ENCODE measurements around the gene TUBB4B.

TUBB4B gene

DNA sequence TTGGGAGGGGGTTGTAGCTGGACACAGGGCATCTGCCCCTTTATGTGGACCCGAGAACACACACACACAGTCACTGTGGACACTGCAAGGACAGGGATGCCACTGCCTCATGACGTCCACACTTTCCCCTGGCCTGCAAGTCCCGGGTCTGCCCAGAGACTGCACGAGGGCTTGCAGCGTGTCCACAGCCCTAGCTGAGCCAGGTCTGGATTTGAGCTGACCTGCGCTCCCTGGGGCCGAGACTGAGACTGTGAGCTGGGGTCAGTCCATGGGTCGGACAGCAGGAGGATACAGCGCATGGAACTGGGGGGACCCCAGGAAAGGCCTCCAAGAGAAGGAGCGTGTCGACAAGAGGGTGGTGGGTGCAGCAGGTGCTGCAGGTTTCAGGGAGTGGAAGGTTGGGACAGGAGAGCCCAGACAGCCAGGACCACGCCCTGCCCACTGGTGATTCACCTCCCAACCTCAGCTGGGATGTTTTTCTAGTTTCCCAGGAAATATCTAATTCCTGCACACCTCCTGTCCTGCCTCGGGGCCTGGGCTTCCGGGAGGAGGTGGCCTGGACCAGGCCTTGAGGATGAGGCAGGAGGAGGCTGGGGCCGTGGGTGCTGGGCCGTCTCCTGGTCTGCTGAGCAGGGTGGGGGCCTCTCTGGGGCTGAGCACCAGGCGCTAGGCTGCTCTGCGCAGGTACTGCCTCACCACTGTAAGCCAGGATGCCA lies 14.6 kb upstream of the TUBB4B start:
- no peak for DNase-seq

- DNase-seq = peak; percentile 63
Measured at GRCh38 chr9:137227054-137227852, 13.8 kb upstream of the TUBB4B start, which contains the start of gene RNF224. Gene RNF224 (plus strand): TSS chr9:137227502. CDS start chr9:137228336, 834 bp downstream.

- peak; percentile 29 for DNase-seq
Measured at GRCh38 chr9:137227853-137228505, 13.1 kb upstream of the TUBB4B start.

DNA sequence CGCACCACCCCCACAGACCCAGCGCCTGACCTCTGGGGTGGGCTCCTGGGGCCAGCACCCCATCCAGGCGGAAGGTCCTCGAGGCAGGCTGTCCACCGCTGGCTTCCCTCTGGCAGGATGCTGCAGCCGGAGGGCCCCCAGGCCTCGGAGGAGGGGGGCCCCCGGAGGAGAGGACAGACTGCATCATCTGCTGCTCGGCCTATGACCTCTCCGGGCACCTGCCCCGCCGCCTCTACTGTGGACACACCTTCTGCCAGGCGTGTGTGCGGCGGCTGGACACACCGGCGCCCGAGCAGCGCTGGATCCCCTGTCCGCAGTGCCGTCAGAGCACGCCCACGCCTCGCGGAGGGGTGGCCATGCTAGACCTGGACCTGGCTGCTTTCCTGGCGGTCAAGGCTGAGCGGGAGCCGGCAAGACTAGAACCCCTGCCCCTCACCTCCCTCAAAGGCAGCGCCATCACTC lies 12.6 kb upstream of the TUBB4B start:
- peak; percentile 46 for DNase-seq

- no peak for DNase-seq
Measured at GRCh38 chr9:137228968-137229896, 11.9 kb upstream of the TUBB4B start.

DNA sequence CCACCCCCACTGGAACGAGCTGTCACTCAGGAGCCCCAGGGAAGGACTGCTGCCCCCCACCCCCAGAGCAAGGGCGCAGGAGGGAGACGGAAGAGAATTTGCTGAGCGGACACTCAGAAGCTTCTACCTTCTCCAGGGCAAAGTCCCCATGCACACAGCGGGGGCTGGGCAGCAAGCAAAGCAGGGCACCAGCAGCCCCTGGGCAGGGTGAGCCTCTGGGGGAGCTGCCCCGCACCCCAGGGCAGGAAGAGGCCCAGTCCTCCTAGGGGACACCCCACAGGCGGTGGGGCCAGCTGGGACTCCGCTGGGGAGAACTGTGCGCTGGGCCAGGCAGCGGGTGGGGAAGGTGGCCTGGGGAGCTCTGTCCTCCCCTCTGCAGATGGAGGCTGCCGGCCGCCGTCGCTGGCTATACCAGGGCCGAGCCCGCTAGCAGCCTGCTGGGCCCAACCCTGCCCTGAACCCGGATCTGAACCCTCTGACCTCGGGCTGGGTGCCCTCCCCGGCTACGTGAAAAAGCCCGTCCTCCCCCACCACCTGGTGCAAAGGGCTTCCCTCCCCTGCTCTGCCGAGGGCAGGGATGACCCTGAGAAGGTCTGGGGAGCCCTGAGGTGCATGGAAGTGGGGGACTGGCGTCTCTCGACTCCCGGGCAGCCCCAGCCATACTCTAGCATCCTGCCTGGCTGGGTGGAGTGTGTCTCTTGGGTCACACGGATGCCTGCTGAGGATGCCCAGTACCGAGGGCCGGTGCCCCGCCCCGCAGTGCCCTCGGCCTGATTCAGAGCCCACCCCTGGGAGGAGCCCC lies 11.0 kb upstream of the TUBB4B start:
- no peak for DNase-seq

DNA sequence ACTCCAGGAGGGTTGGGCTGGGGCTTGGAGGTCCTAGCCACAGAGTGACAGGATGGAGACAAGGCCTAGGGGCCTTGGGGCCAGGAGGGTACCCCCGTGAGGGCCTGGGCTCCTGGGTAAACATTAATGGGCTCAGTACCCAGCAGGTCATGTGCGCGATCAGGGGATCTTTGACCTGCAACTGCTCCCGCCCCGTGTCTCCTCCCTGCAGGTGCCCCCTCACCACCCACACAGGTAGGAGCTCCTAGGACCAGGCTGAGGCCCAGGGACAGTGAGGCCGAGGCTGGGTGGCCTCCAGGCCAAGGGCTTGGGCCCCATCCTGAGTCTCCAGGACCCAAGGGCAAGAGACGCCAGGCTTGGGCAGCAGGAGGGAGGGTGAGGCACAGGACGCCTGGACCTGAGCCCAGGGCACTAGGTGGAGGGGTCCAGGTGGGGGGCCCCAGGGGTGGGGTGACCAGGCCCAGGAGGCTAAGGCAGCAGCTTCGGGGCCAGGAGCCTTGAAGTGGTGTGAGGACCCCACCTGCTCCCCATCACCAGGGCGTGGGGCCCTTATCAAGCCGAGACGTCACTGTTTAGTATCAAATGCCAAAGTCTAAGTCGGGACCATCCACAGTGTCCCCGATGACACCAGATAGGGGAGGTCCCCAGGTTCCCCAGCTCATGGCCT lies 10.2 kb upstream of the TUBB4B start, which contains the start of gene SLC34A3:
Gene SLC34A3 (plus strand): TSS at position 197 of the 667 bp plus-strand sequence. CDS start 802 bp downstream, outside the sequence.
- DNase-seq = no peak

DNA sequence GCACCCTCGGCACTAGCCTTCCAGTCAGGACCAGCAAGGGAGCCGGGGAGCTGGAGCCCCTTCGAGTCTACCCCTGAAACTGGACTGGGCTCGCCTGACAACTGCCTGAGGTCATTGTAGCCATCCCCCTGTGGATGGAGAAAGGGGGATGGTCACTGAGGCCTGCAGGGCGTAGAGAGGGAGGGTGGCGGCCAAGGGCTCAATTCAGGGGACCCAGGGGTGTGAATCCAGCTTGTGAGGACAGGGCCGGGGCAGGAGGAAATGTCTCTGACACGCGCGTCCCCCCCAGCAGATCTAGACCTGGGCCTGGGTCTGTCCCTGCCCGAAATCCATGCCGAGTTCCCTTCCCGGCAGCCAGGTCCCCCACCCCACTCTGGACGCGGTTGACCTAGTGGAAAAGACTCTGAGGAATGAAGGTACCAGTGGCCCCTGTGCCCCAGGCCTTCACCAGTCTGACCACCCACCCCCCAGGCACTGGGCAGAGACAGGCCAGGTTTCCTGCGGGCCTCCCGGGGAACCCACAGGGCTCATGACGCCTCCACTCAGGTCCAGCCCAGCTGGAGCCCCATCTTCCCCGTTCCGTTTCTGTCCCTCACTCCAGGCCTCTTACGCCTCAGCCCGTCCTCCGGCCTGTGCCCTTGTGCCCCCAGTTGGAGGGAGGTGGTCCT lies 9.6 kb upstream of the TUBB4B start:
- DNase-seq = no peak

DNA sequence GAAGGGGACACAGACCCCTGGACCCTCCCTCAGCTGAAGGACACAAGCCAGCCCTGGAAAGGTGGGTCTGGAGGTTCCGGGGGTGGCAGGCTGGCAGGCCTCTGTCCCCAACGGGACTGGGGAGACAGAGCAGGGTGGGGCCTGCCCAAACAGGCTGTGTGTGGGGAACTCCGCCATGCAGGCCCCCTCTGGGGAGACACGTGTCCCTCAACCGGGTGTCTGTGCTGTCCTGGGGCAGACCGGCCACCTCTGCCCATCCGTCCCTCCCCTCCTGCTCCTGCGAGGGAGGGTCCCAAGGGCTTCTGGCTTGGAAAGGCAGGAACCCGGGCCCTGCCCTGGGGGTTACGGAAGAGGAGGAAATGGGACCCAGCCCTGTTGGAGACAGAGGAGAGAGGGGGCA lies 9.0 kb upstream of the TUBB4B start:
- no peak for DNase-seq

DNA sequence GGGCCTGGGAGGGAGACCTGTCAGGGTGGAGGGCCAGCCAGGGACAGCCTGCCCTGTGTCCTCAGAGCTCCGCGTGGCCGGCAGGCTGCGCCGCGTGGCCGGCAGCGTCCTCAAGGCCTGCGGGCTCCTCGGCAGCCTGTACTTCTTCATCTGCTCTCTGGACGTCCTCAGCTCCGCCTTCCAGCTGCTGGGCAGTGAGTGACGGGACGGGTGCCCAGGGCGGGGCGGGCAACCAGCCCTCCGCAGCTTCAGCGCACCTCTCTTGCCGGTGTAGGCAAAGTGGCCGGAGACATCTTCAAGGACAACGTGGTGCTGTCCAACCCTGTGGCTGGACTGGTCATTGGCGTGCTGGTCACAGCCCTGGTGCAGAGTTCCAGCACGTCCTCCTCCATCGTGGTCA lies 8.6 kb upstream of the TUBB4B start:
- DNase-seq = no peak

GRCh38 chr9:137233143-137233980 lies 7.7 kb upstream of the TUBB4B start:
- DNase-seq = no peak

DNA sequence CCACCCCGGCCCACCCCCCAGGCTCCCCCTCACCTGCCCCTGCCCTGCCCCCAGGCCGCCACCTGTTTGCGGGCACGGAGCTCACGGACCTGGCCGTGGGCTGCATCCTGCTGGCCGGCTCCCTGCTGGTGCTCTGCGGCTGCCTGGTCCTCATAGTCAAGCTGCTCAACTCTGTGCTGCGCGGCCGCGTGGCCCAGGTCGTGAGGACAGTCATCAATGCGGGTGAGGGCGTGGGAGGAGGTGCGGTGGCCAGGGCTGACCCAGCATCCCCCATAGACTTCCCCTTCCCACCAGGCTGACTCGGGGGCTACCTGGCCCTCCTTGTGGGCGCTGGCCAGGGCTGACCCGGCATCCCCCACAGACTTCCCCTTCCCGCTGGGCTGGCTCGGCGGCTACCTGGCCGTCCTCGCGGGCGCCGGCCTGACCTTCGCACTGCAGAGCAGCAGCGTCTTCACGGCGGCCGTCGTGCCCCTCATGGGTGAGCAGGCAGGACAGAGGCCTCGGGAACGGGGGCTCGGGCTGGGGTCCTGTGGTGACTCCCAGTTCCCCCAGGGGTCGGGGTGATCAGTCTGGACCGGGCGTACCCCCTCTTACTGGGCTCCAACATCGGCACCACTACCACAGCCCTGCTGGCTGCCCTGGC lies 6.9 kb upstream of the TUBB4B start:
- DNase-seq = peak; percentile 42

DNA sequence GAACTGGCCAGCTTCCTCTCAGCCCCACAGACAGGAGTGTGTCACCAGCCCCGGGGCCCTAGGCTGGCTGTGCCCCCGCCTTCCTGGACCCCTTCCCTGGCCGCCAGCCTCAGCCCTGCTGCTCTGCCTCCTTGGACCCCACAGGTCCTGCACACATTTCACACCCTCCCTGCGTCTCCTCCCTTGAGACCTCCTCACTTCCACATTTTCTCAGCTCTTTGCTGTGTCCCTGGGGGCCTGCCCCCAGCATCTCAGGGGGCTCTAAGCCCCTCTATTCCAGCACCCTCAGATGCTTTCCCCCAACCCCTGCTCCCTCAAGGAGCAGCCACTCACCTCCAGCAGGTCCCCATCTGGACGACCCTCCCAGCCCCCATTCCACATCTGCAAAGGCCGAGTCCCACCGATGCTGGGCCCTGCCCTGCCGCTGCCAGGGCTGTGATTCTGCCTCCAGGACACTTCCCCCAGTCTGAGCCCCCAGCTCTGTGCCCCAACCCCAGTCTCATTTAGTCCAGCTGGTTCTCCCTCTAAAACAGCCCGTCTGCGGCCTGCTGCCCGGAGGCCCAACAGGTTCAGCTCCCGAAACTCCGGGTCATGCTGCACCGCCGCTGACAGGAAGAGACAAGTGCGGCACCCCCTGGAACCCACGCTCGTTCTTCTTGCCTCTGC lies 6.2 kb upstream of the TUBB4B start:
- DNase-seq = no peak

GRCh38 chr9:137235424-137236237 lies 5.5 kb upstream of the TUBB4B start:
- peak; percentile 39 for DNase-seq

DNA sequence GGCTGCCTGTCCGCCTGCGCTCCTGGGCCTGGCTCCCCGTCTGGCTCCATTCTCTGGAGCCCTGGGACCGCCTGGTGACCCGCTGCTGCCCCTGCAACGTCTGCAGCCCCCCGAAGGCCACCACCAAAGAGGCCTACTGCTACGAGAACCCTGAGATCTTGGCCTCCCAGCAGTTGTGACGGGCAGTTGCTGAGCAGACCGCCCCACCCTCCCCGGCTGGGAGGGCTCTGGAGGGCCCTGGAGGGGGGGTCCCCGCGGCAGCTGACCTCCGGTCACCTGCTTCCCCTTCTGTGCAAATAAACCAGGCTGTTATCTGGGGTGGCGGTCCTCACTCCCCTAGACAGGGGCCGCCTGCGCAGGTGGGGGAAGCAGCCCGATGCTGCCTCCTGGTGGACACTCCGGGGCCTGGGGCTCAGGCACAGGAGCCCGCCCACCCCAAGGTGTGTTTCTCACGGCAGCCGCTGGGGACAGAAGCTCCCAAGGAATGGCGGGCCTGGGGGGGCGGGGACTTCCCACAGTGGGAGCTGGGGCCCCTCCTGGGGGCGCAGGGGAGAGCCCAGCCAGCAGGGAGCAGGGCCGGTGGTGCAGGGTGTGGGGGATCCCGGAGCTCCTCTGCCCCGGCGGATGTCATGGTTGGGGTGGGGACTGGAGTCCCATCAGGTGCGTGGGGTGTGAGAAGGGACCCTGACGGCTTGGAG lies 4.7 kb upstream of the TUBB4B start:
- peak; percentile 86 for DNase-seq

GRCh38 chr9:137236936-137237421 lies 4.1 kb upstream of the TUBB4B start:
- peak; percentile 44 for DNase-seq

Measured in NCI-H146 (cell line).